Activated T-cell treated with anti-CD3 and anti-CD28 coated beads, Interleukin-2, amount 50 U/mL, for 24 hours (primary cell): Measurements from ENCODE around the gene FAM168B.

Experiments
- DNase-seq: peaks from one replicate; pipeline ENCODE4 v3.0.0-alpha.2; 2020
- H3K27ac Mint-ChIP-seq: 2 replicates; pipeline ENCODE4 v1.8.0; 2020; ENCODE audit warnings: mild to moderate bottlenecking, mixed read lengths
- H3K27me3 Mint-ChIP-seq: 2 replicates; pipeline ENCODE4 v1.8.0; 2020; ENCODE audit warnings: mixed read lengths
- H3K36me3 Mint-ChIP-seq: 2 replicates; pipeline ENCODE4 v1.8.0; 2020; ENCODE audit warnings: low read depth, mixed read lengths
- H3K4me1 Mint-ChIP-seq: 2 replicates; pipeline ENCODE4 v1.8.0; 2020; ENCODE audit warnings: low read depth, mixed read lengths
- H3K4me3 Mint-ChIP-seq: 2 replicates; pipeline ENCODE4 v1.8.0; 2020; ENCODE audit warnings: mild to moderate bottlenecking, moderate library complexity, mixed read lengths
- H3K9me3 Mint-ChIP-seq: 2 replicates; pipeline ENCODE4 v1.8.0; 2020; ENCODE audit warnings: mixed read lengths

Gene FAM168B

DNA sequence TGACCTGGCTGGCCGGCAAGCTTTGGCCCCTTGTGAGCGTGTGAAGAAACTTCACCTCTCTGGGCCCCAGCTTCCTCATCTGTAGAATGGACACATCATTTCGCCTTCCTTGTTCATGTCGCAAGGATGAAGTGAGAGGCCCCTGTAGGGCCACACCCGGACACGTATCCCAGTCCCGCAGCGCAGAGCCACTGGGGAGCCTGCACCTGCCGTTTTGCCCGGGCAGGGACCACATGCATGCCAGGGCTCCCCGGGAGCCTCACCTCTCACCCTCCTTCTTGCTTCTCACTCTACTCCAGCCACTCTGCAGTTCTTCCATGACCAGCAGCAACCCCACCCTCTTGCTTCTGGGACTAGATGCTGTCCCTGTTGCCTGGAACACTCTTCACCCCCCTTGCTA is 77.5 kb downstream of the FAM168B start:
- peak overlapping the region; percentile 18 for H3K27ac Mint-ChIP-seq
- peaks cover 9% of the 10 kb centered on the region for H3K27me3 Mint-ChIP-seq
- H3K4me1 Mint-ChIP-seq = peaks cover 12% of the 10 kb centered on the region
- DNase-seq = no peak
- H3K4me3 Mint-ChIP-seq = no peak overlapping the region
- no peaks in the 10 kb centered on the region for H3K9me3 Mint-ChIP-seq
- no peaks in the 10 kb centered on the region for H3K36me3 Mint-ChIP-seq

DNA sequence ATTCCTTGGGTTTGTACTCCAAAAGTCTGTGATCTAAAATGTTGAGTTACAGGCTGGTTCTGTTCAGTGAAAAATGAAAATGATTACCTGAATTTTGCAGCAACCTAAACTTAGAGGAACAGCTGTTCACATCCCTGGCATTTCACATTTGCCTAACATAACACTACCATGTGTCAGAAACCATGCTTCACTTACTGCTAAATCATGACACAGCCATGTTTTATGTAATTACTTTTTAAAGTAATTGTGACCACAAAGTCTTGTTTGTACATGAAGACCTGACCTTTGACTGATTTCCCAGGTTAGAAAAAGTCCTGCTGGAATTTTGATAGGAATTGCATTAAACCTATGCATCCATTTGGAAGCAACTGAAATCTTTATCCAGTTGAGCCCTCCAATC is 79.1 kb downstream of the FAM168B start:
- Mint-ChIP-seq H3K36me3 (no peaks in the 10 kb centered on the region), H3K4me3 (no peak overlapping the region), H3K27me3 (peaks cover 9% of the 10 kb centered on the region), H3K4me1 (peaks cover 29% of the 10 kb centered on the region), H3K9me3 (no peaks in the 10 kb centered on the region), H3K27ac (no peak overlapping the region)
- no peak for DNase-seq

DNA sequence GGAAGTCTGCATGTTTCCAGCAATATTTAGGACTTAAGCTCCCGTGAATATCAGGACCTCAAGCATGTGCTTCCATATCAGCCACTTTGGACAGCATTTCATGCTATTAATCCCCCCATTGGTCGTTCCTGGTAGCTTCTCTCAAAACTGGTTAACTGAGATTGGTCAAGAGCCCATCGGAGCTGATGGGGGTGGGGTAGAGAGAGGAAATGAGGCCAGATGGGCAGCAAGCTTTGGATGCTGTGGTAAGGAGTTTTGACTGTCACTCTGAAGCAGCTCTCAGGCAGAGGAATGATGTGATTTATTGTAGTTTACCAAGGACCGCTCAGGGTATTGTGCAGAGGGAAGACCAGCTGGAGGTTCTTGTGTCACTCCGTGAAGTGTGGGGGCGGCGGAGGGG is 81.8 kb downstream of the FAM168B start:
- Mint-ChIP-seq H3K4me1 (peaks cover 32% of the 10 kb centered on the region), H3K36me3 (no peaks in the 10 kb centered on the region), H3K27ac (no peak overlapping the region), H3K27me3 (peaks cover 9% of the 10 kb centered on the region), H3K4me3 (no peak overlapping the region), H3K9me3 (no peaks in the 10 kb centered on the region)
- no peak for DNase-seq

DNA sequence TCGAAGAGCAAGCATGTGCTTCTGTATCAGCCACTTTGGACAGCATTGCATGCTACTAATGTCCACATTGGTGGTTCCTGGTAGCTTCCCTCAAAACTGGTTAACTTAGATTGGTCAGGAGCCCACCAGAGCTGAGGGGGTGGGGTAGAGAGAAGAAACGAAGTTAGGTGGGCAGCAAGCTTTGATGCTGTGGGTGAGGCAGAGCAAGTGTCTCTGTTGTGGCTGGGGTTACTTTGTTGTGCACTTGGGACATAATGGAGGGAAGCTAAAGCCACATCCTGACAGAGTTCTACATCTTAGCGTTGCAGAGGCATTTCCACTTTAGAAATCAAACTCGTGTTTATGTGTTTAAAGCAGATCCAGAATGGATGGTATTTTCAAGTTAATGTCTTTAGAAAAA is 82.7 kb downstream of the FAM168B start:
- Mint-ChIP-seq H3K9me3 (no peaks in the 10 kb centered on the region), H3K27me3 (peaks cover 9% of the 10 kb centered on the region), H3K27ac (no peak overlapping the region), H3K4me3 (no peak overlapping the region), H3K4me1 (peaks cover 32% of the 10 kb centered on the region), H3K36me3 (no peaks in the 10 kb centered on the region)
- DNase-seq = no peak

DNA sequence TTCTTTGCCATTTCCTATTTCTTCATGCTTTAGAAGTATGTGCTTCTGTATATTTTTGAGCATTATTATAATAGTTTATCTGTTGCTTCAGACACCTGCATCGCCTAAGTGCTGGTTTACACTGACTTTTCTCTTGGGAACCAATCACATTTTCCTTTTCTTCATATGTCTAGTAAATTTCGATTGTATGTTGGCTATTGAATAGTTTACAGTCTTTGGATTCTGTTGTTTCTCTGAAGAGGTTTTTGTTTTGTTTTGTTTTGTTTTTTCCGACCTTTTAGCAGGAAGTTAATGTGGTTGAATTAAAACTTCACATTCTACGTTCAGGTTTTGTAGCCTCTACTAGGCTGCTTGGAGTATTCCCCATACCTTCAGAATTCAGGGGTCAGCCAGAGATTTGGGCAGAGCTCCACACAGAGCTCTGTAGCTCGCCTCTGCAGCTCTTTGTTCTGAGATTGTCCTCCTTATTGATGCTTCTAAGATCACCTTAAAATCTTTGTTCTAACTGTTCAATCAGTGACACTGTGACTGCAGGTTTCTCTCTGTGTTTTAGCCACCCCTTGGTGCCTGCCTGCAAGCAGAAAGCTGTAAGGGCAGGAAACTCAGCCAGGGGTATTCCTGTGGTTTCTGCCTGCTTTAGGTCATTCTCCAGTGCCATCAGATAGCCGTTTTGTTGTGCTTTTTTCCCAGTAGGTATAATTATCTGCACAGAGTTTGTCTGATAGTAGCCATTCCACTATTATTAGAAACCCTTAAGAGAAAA is 83.4 kb downstream of the FAM168B start:
- Mint-ChIP-seq H3K9me3 (no peaks in the 10 kb centered on the region), H3K27me3 (peaks cover 9% of the 10 kb centered on the region), H3K27ac (no peak overlapping the region), H3K36me3 (no peaks in the 10 kb centered on the region), H3K4me3 (no peak overlapping the region), H3K4me1 (peaks cover 32% of the 10 kb centered on the region)
- no peak for DNase-seq

DNA sequence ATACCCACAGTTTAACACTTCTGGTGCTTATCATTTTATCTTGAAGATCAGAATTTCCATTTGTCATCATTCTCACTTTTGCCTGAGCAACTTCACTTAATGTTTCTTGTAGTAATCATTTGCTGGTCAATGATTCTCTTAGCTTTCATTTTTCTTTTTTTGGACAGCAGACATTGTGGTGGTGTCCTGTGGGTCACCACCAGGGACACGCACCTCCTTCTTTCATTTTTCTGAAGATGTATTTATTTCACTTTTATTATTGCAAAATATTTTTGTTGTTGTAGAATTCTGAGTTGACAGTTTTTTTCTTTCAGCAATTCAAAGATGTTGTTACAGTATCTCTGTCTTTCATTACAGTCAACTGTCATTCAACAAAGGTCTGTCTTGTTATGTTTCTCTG is 84.3 kb downstream of the FAM168B start:
- H3K27ac Mint-ChIP-seq = no peak overlapping the region
- DNase-seq = no peak
- no peak overlapping the region for H3K4me3 Mint-ChIP-seq
- no peaks in the 10 kb centered on the region for H3K36me3 Mint-ChIP-seq
- peaks cover 9% of the 10 kb centered on the region for H3K27me3 Mint-ChIP-seq
- H3K4me1 Mint-ChIP-seq = peaks cover 32% of the 10 kb centered on the region
- no peaks in the 10 kb centered on the region for H3K9me3 Mint-ChIP-seq

DNA sequence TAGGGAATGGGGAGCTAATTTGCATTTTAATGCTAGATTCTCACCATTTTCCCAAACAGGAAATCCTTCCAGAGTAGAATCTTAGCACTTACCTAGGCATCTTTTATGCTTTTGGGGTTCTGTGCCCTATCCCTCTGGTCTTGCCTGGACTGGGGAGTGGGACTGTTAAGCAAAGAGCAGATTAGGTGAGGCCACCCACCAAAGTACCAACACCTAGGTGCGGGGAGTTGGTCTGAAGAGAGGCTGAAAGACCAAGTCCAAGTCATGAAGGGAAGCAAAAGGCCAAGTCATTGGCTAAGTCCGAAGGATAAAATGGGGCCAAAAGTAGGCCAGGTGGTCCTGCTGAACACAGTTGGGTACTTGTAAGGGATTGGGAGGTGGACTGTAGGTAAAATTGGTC is 86.7 kb downstream of the FAM168B start:
- DNase-seq = no peak
- Mint-ChIP-seq H3K9me3 (no peaks in the 10 kb centered on the region), H3K27ac (no peak overlapping the region), H3K36me3 (no peaks in the 10 kb centered on the region), H3K4me3 (no peak overlapping the region), H3K27me3 (peaks cover 6% of the 10 kb centered on the region), H3K4me1 (peaks cover 28% of the 10 kb centered on the region)

DNA sequence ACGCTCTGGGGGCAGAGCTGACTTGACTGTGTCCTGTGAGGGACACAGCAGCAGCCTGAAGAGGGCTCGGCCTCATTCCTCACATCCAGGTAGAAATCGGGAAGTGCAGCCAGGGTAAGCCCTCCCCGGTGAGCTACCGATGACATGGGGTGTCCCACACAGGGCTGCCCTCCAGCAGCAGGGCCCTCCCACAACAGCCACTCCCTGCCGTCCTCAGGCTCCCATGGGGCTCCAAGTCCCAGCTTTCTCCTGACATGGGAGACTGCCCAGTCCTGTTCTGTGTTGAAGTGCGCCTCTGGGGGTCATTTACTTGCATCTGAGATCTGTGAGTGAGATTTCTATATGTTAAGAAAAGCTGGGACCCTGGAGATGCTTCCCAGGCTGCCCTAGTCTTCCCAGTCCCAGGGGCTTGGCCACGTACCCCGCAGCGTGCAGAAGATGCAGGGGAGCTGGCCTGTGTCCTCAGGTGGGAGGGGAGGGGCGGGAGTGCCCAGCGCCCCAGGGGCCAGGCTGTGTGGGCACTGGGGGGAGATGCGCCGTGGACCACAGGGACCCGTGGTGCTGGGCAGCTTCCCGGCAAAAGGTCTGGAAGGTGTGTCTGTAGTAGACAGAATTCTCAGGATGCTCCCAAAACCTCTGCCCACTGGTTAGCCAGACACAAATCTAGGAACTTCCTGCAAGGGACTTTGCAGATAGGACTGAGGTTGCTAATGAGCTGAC is 87.9 kb downstream of the FAM168B start:
- DNase-seq = no peak
- no peak overlapping the region for H3K4me3 Mint-ChIP-seq
- H3K4me1 Mint-ChIP-seq = peaks cover 16% of the 10 kb centered on the region
- no peaks in the 10 kb centered on the region for H3K9me3 Mint-ChIP-seq
- no peak overlapping the region for H3K27ac Mint-ChIP-seq
- H3K27me3 Mint-ChIP-seq = peaks cover 7% of the 10 kb centered on the region
- H3K36me3 Mint-ChIP-seq = no peaks in the 10 kb centered on the region

DNA sequence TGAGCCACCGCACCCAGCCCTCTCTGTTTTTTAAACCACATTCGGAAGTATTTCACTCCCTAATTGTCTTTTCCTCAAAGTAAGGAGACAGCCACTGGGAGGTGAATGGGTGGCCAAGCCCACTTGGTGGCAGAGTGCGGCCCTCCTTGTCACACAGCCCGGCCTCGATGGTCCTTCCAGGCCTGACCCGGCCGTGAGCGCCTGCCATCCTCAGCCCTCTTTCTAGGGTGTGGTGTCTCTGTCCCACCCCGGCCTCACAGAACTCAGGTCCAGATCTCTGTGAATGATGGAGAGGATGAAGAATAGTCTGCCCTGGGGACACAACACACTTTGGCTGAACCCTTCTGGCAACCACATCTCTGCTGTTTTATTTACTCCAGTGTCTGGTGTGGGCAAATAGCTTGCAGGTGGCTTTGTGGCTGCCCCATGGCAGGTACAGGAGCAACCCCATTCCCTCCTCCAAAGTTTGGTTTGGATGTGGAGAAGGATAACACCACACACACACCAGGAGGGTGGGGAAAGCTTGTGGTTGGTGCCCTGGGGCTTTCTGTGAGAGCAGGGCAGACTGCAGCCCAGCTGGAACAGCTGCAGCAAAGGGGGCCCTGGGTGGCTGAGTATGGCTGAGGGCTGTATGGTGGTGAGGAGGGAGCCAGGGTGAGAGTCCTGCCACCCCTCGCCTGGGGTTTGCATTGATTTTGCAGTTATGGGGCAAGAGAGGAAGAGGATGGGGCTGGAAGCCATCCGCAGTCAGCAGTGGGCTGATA is 88.6 kb downstream of the FAM168B start:
- no peaks in the 10 kb centered on the region for H3K36me3 Mint-ChIP-seq
- peaks cover 8% of the 10 kb centered on the region for H3K4me1 Mint-ChIP-seq
- H3K27me3 Mint-ChIP-seq = peaks cover 7% of the 10 kb centered on the region
- H3K27ac Mint-ChIP-seq = no peak overlapping the region
- H3K9me3 Mint-ChIP-seq = no peaks in the 10 kb centered on the region
- no peak for DNase-seq
- H3K4me3 Mint-ChIP-seq = no peak overlapping the region

DNA sequence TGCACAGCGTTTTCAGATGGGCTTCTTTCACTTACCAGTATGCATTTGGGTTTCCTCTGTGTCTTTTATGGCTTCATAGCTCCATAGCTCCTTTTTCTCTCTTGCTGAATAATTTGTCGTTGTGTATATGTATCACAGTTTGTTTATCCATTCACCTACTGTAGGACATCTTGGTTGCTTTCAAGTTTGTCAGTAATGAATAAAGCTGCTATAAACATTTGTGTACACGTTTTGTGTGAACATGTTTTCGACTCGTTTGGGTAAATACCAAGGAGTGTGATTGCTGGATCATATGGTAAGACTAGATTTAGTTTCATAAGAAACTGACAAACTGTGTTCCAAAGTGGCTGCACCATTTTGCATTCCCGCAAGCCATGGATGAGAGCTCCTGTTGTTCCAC is 94.7 kb downstream of the FAM168B start:
- Mint-ChIP-seq H3K27ac (no peak overlapping the region), H3K4me3 (no peak overlapping the region), H3K4me1 (no peaks in the 10 kb centered on the region), H3K36me3 (no peaks in the 10 kb centered on the region), H3K9me3 (no peaks in the 10 kb centered on the region), H3K27me3 (peaks cover 10% of the 10 kb centered on the region)
- no peak for DNase-seq
